Hippocampal formation (tissue), 2 donors: Measurements from ENCODE around the gene PKM.

Experiments
- DNase-seq, 2 donors: peaks; one replicate each; lab custom pipeline; 2025; lab: John Stamatoyannopoulos, UW

PKM gene

DNA sequence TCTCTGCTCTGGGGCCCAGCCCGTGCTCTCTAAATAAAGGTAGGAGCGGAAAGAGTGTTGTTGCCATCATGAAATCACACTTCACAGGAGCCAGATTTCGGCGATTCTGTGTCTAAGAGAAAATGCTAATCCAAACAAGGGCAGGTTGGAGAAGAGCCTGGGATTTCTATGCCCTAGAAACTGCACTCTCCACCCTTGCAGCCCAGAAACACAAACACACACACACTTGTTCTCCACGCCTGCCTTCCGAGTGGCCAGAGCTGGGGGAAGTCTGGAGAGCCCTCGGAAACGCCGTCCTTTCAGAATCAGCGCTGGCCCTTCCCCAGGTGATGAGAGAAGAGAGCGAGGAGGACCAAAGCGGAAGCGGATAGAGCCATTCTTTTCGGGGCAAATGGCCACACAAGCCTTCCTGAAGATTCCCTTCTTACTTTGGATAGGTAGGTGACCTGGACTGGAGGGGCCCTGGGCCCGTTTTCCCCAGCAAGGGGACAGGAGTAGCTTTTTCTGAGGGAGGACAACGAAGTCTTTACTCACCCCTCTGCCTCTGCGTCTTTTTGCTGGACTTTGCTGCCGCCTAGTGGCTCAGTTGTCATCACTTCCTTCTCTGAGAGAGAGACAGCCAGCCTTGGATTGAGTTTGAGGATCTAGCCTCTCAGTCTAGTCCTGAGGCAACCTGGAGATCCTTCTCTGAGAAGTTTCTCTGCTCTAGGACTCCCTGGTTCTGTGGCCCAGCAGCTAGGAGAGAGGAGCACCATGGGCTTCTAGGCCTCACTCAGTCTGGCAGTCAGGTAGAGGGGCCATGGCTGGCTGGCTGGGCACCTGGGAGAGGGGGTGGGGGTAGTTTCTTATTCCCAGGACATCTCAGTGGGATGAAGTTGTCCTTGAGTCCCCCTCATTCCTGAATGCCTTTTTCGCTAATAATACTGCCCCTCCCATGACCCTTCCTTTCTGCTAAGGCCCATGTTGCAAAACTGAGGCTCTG lies 75.1 kb downstream of the PKM start:
- peak; percentile 80 to 81 for DNase-seq

DNA sequence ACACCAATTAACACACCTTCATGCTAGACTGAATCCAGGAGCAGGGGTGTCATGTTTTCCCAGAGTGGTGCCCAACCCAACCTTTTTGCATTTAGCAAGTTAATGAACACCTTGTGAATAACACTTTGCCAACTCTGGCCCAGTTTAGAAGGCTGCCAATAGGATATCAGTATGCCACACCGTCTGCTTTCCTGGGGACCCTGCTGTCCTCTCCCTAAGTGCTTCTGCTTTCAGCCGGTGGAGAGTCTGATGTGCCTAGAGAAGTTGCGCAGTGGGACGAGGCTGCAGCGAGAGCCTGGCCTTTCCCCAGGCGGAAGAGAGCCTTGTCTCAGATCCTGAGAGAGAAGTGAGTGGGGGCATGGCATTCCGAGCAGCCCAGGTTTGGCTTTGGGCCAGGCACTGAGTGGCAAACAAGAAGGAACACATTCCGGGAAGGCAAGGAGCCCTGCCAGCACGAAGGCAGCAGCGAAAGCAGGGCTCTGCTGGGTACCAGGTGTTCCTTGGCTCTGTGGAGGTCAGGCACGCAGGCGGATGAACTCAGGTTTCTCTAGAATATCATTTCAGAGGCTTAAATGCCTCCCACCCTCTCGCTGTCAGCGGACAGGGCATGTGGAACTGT lies 75.9 kb downstream of the PKM start:
- DNase-seq, result peak in 1 of 2 donors; percentile 42

DNA sequence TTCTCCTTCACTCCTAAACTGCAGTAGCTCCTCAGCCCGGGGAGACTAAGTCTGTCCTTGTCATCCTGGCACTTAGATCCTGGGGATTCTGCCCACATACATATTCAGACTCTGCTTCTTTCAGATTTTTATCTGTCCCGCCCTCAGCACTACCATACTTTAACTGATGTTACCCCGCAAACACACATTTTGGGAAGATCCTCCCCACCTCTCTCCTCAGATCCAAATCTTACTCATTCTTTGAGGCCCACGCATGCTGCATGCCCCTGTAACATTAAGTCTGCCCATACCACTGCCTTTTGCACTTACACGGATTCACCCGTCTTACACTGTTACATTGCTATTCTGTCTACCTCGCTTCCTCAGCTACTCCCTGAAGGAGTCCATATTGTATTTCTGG lies 76.7 kb downstream of the PKM start:
- DNase-seq, result no peak

DNA sequence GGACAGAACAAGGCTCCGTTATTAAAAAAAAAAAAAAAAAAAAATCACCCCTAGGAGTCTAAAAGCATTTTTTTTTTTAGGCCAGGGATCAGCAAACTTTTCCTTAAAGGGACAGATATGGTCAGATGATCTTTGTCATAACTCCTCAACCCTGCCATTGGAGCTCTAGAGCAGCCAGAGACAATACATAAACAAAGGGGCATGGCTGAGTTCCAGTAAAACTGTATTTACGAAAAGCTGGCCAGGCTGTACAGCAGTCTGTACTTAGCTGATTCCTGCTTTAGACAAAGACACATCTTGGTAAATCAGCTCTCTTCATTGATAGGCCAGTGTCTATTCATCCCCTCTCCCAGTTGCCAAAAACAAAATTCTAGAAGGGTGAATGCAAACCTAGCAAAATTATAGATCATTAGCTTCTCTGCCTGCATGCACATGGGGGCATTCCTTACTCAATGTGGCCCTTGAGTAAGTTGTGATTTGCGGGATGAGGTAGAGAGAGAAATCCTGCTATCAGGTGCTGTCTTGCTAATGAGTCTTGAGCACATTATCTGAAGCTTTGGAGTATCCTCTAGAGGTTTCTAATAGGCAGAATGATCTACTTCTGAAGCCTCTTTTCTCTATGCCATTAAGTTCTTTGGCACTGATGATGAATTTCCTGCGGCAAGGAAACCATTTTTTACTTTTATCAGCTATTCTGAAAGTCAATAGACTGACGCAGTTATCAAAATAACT lies 77.6 kb downstream of the PKM start:
- DNase-seq, result no peak
